Fibroblast of skin of right biceps (primary cell): Measurements from ENCODE around the gene ITPK1.

Experiments
- DNase-seq: peaks from one replicate; pipeline ENCODE4 v3.0.0-alpha.2; 2013

ITPK1 gene

GRCh38 chr14:92962031-92962830, 153.5 kb downstream of the ITPK1 start:
- DNase-seq = no peak

GRCh38 chr14:92961567-92961855, 154.2 kb downstream of the ITPK1 start:
- DNase-seq = no peak

- peak; percentile 81 for DNase-seq
Observed at GRCh38 chr14:92960706-92961566, 154.8 kb downstream of the ITPK1 start.

- peak; percentile 6 for DNase-seq
Observed at GRCh38 chr14:92959761-92960680, 155.7 kb downstream of the ITPK1 start.

- no peak for DNase-seq
Observed at GRCh38 chr14:92959189-92959531, 156.6 kb downstream of the ITPK1 start.

GRCh38 chr14:92958373-92959188, 157.1 kb downstream of the ITPK1 start:
- no peak for DNase-seq

GRCh38 chr14:92956961-92957360, 158.8 kb downstream of the ITPK1 start:
- no peak for DNase-seq

- DNase-seq = no peak
Observed at GRCh38 chr14:92955381-92955780, 160.3 kb downstream of the ITPK1 start.

- no peak for DNase-seq
Observed at GRCh38 chr14:92954933-92955332, 160.8 kb downstream of the ITPK1 start.

- DNase-seq = no peak
Observed at GRCh38 chr14:92953526-92953925, 162.2 kb downstream of the ITPK1 start.

- no peak for DNase-seq
Observed at GRCh38 chr14:92952481-92953298, 163.0 kb downstream of the ITPK1 start.

- peak; percentile 52 for DNase-seq
Observed at GRCh38 chr14:92951912-92952471, 163.7 kb downstream of the ITPK1 start.

GRCh38 chr14:92951261-92951660, 164.5 kb downstream of the ITPK1 start:
- DNase-seq = no peak

- no peak for DNase-seq
Observed at GRCh38 chr14:92950773-92951172, 165.0 kb downstream of the ITPK1 start.

GRCh38 chr14:92950193-92950540, 165.6 kb downstream of the ITPK1 start:
- DNase-seq = no peak

- DNase-seq = no peak
Observed at GRCh38 chr14:92949496-92950192, 166.1 kb downstream of the ITPK1 start.

GRCh38 chr14:92948647-92949046, 167.1 kb downstream of the ITPK1 start:
- no peak for DNase-seq

GRCh38 chr14:92946847-92947545, 168.7 kb downstream of the ITPK1 start:
- DNase-seq = no peak

GRCh38 chr14:92945959-92946846, 169.5 kb downstream of the ITPK1 start:
- peak; percentile 39 for DNase-seq
